Measurements from ENCODE around the gene SCN10A. TPM values are rescaled to one million over a fixed set of nuclear protein-coding genes. Genes with fewer than 3 reads are reported as not detected.

Gene SCN10A
- total and polyA plus RNA-seq, 4 experiments from 2014 or later = not detected

GRCh38 chr3:38689774-38690173 lies 126.2 kb downstream of the SCN10A start:
- Mint-ChIP-seq H3K9me3 (peaks cover 0 to 2% (median 0%) of the 10 kb centered on the region in 8 donors), H3K36me3 (no peaks in the 10 kb centered on the region), H3K4me1 (no peaks in the 10 kb centered on the region), H3K4me3 (no peak overlapping the region), H3K27ac (no peak overlapping the region), H3K27me3 (peaks cover 0 to 3% of the 10 kb centered on the region in 2 donors)
- Histone ChIP-seq H3K4me1 (ENCODE audit: insufficient read depth, low read length) (no peaks in the 10 kb centered on the region), H3K4me3 (ENCODE audit: low read length in 2 of 2) (no peak overlapping the region), H3K27ac (ENCODE audit: low read depth, low read length) (no peak overlapping the region), H3K36me3 (ENCODE audit: insufficient read depth, low read length) (no peaks in the 10 kb centered on the region), H3K9me3 (ENCODE audit: control insufficient read depth in 1 of 2, low read length in 2 of 2) (no peaks in the 10 kb centered on the region), H3K27me3 (ENCODE audit: insufficient read depth, low read length) (no peaks in the 10 kb centered on the region)
- ChIA-PET CTCF (ENCODE audit: partially characterized antibody) (no interaction called here), POLR2A (ENCODE audit: partially characterized antibody) (no interaction called here)
- DNase-seq = no peak
- intact Hi-C loops (cut with micrococcal nuclease) = no loop called here

GRCh38 chr3:38689346-38689745 lies 126.7 kb downstream of the SCN10A start:
- Histone ChIP-seq H3K36me3 (ENCODE audit: insufficient read depth, low read length) (no peaks in the 10 kb centered on the region), H3K4me1 (ENCODE audit: insufficient read depth, low read length) (no peaks in the 10 kb centered on the region), H3K27me3 (ENCODE audit: insufficient read depth, low read length) (no peaks in the 10 kb centered on the region), H3K27ac (ENCODE audit: low read depth, low read length) (no peak overlapping the region), H3K4me3 (ENCODE audit: low read length in 2 of 2) (no peak overlapping the region), H3K9me3 (ENCODE audit: control insufficient read depth in 1 of 2, low read length in 2 of 2) (no peaks in the 10 kb centered on the region)
- H3K4me3 Mint-ChIP-seq = no peak overlapping the region
- CTCF ChIA-PET (ENCODE audit: partially characterized antibody) = no interaction called here
- DNase-seq = no peak
- no peaks in the 10 kb centered on the region for H3K4me1 Mint-ChIP-seq
- H3K27me3 Mint-ChIP-seq = peaks cover 0 to 3% of the 10 kb centered on the region in 2 donors
- H3K36me3 Mint-ChIP-seq = no peaks in the 10 kb centered on the region
- intact Hi-C loops (cut with micrococcal nuclease) = no loop called here
- H3K9me3 Mint-ChIP-seq = peaks cover 0 to 2% (median 0%) of the 10 kb centered on the region in 8 donors
- POLR2A ChIA-PET (ENCODE audit: partially characterized antibody) = no interaction called here
- H3K27ac Mint-ChIP-seq = no peak overlapping the region

GRCh38 chr3:38687321-38687720 lies 128.7 kb downstream of the SCN10A start:
- POLR2A ChIA-PET (ENCODE audit: partially characterized antibody) = no interaction called here
- peaks cover 0 to 3% of the 10 kb centered on the region in 2 donors for H3K27me3 Mint-ChIP-seq

GRCh38 chr3:38684546-38684945 lies 131.5 kb downstream of the SCN10A start:
- no peak overlapping the region for H3K27ac ChIP-seq (ENCODE audit: low read depth, low read length)

More at GRCh38 chr3:38687321-38687720, 128.7 kb downstream of the SCN10A start:
- H3K4me3 Mint-ChIP-seq = no peak overlapping the region
- no peaks in the 10 kb centered on the region for H3K4me1 ChIP-seq (ENCODE audit: insufficient read depth, low read length)
- H3K36me3 Mint-ChIP-seq = no peaks in the 10 kb centered on the region
- H3K4me1 Mint-ChIP-seq = peaks cover 0 to 1% (median 0%) of the 10 kb centered on the region in 4 donors
- no peaks in the 10 kb centered on the region for H3K9me3 ChIP-seq (ENCODE audit: control insufficient read depth in 1 of 2, low read length in 2 of 2)
- H3K27me3 ChIP-seq (ENCODE audit: insufficient read depth, low read length) = no peaks in the 10 kb centered on the region
- CTCF ChIA-PET (ENCODE audit: partially characterized antibody) = no interaction called here
- intact Hi-C loops (cut with micrococcal nuclease) = no loop called here
- H3K9me3 Mint-ChIP-seq = no peaks in the 10 kb centered on the region
- H3K36me3 ChIP-seq (ENCODE audit: insufficient read depth, low read length) = no peaks in the 10 kb centered on the region
- DNase-seq = no peak
- no peak overlapping the region for H3K4me3 ChIP-seq (ENCODE audit: low read length in 2 of 2)
- H3K27ac Mint-ChIP-seq = no peak overlapping the region
- no peak overlapping the region for H3K27ac ChIP-seq (ENCODE audit: low read depth, low read length)

GRCh38 chr3:38669668-38670067 lies 146.3 kb downstream of the SCN10A start:
- H3K4me3 Mint-ChIP-seq = no peak overlapping the region
- H3K9me3 Mint-ChIP-seq = no peaks in the 10 kb centered on the region
- Histone ChIP-seq H3K4me1 (ENCODE audit: insufficient read depth, low read length) (no peaks in the 10 kb centered on the region), H3K4me3 (ENCODE audit: low read length in 2 of 2) (no peak overlapping the region), H3K9me3 (ENCODE audit: control insufficient read depth in 1 of 2, low read length in 2 of 2) (no peaks in the 10 kb centered on the region), H3K27me3 (ENCODE audit: insufficient read depth, low read length) (no peaks in the 10 kb centered on the region), H3K27ac (ENCODE audit: low read depth, low read length) (no peak overlapping the region), H3K36me3 (ENCODE audit: insufficient read depth, low read length) (no peaks in the 10 kb centered on the region)
- DNase-seq = no peak
- ChIA-PET CTCF (ENCODE audit: partially characterized antibody) (interaction anchor here (2.3 to 2.6 kb wide), 2 partner anchors 13 to 18 kb away, joined by 6 to 12 read pairs; no protein-coding TSS in a partner anchor), POLR2A (ENCODE audit: partially characterized antibody) (no interaction called here)
- intact Hi-C loops (cut with micrococcal nuclease) = no loop called here
- no peak overlapping the region for H3K27ac Mint-ChIP-seq
- H3K36me3 Mint-ChIP-seq = no peaks in the 10 kb centered on the region
- H3K27me3 Mint-ChIP-seq = peaks cover 7 to 22% of the 10 kb centered on the region in 2 donors
- H3K4me1 Mint-ChIP-seq = no peaks in the 10 kb centered on the region

More at GRCh38 chr3:38684546-38684945, 131.5 kb downstream of the SCN10A start:
- Mint-ChIP-seq H3K4me3 (no peak overlapping the region), H3K27ac (no peak overlapping the region), H3K27me3 (peaks cover 0 to 9% of the 10 kb centered on the region in 2 donors), H3K36me3 (no peaks in the 10 kb centered on the region), H3K9me3 (no peaks in the 10 kb centered on the region), H3K4me1 (peaks cover 0 to 1% (median 0%) of the 10 kb centered on the region in 4 donors)
- Histone ChIP-seq H3K27me3 (ENCODE audit: insufficient read depth, low read length) (no peaks in the 10 kb centered on the region), H3K4me3 (ENCODE audit: low read length in 2 of 2) (no peak overlapping the region), H3K36me3 (ENCODE audit: insufficient read depth, low read length) (no peaks in the 10 kb centered on the region), H3K9me3 (ENCODE audit: control insufficient read depth in 1 of 2, low read length in 2 of 2) (no peaks in the 10 kb centered on the region), H3K4me1 (ENCODE audit: insufficient read depth, low read length) (no peaks in the 10 kb centered on the region)
- intact Hi-C loops (cut with micrococcal nuclease) = no loop called here
- POLR2A ChIA-PET (ENCODE audit: partially characterized antibody) = no interaction called here
- CTCF ChIA-PET (ENCODE audit: partially characterized antibody) = no interaction called here
- no peak for DNase-seq

GRCh38 chr3:38662544-38662943 lies 153.5 kb downstream of the SCN10A start:
- Mint-ChIP-seq H3K9me3 (peaks cover 0 to 35% (median 23%) of the 10 kb centered on the region in 8 donors), H3K4me1 (no peaks in the 10 kb centered on the region), H3K27ac (no peak overlapping the region), H3K4me3 (no peak overlapping the region), H3K27me3 (peaks cover 31 to 34% of the 10 kb centered on the region in 2 donors), H3K36me3 (no peaks in the 10 kb centered on the region)
- no peaks in the 10 kb centered on the region for H3K36me3 ChIP-seq (ENCODE audit: insufficient read depth, low read length)
- H3K4me3 ChIP-seq (ENCODE audit: low read length in 2 of 2) = no peak overlapping the region
- H3K4me1 ChIP-seq (ENCODE audit: insufficient read depth, low read length) = no peaks in the 10 kb centered on the region
- H3K27me3 ChIP-seq (ENCODE audit: insufficient read depth, low read length) = no peaks in the 10 kb centered on the region
- no peak overlapping the region for H3K27ac ChIP-seq (ENCODE audit: low read depth, low read length)
- POLR2A ChIA-PET (ENCODE audit: partially characterized antibody) = no interaction called here
- intact Hi-C loops (cut with micrococcal nuclease) = no loop called here
- DNase-seq = no peak
- peaks cover 0 to 6% of the 10 kb centered on the region in 2 donors for H3K9me3 ChIP-seq (ENCODE audit: control insufficient read depth in 1 of 2, low read length in 2 of 2)
- CTCF ChIA-PET (ENCODE audit: partially characterized antibody) = interaction anchor here (1.4 to 2.0 kb wide), 3 partner anchors 8 to 167 kb away, joined by 3 to 7 read pairs (median 4); partner anchors contain the start of gene EXOG

GRCh38 chr3:38658841-38659240 lies 157.2 kb downstream of the SCN10A start:
- Mint-ChIP-seq H3K27ac (no peak overlapping the region), H3K4me3 (no peak overlapping the region), H3K4me1 (peaks cover 0 to 5% (median 3%) of the 10 kb centered on the region in 4 donors), H3K9me3 (peaks cover 0 to 33% (median 22%) of the 10 kb centered on the region in 8 donors), H3K27me3 (peaks cover 33% of the 10 kb centered on the region in 2 donors), H3K36me3 (no peaks in the 10 kb centered on the region)
- Histone ChIP-seq H3K4me3 (ENCODE audit: low read length in 2 of 2) (no peak overlapping the region), H3K27ac (ENCODE audit: low read depth, low read length) (no peak overlapping the region), H3K36me3 (ENCODE audit: insufficient read depth, low read length) (no peaks in the 10 kb centered on the region), H3K4me1 (ENCODE audit: insufficient read depth, low read length) (no peaks in the 10 kb centered on the region), H3K27me3 (ENCODE audit: insufficient read depth, low read length) (peaks cover 10% of the 10 kb centered on the region), H3K9me3 (ENCODE audit: control insufficient read depth in 1 of 2, low read length in 2 of 2) (peaks cover 0 to 6% of the 10 kb centered on the region in 2 donors)
- POLR2A ChIA-PET (ENCODE audit: partially characterized antibody) = no interaction called here
- no peak for DNase-seq
- CTCF ChIA-PET (ENCODE audit: partially characterized antibody) = interaction anchor here (0.5 to 10.1 kb wide), 3 partner anchors 8 to 162 kb away, joined by 3 to 196 read pairs (median 155); partner anchors contain the start of gene EXOG
- intact Hi-C loops (cut with micrococcal nuclease) = no loop called here

Measured in CD4-positive, alpha-beta memory T cell (primary cell).